HepG2 (cell line): ENCODE results near the gene ANO9. TPM values are rescaled to one million over a fixed set of nuclear protein-coding genes. Genes with fewer than 3 reads are reported as not detected.

Source experiments
- SUZ12 ChIP-seq: fragments of 150-350 bp; IDR thresholded peaks from 2 replicates; pipeline ENCODE4 v1.6.1; 2014; ENCODE audit warnings: low read depth, low read length
- ZNF329 ChIP-seq: sonication (generic); formaldehyde crosslinking; IDR thresholded peaks from 2 replicates; pipeline ENCODE4 v1.9.0; 2021; ENCODE audit warnings: low read depth, mild to moderate bottlenecking, missing genetic modification reagents
- ZNF678 ChIP-seq: sonication (generic); formaldehyde crosslinking; IDR thresholded peaks from 2 replicates; pipeline ENCODE4 v1.4.0; 2020; ENCODE audit warnings: mild to moderate bottlenecking, missing genetic modification reagents
- polyA plus RNA-seq, 8 experiments: library from polyadenylated mRNA; depleted of rRNA in 3 of 8; stranded (reverse) in 7 of 8; unstranded in 1 of 8; fragments of >200 nt; fragmentation: Illumina TruSeq in 4 of 8; extraction: Trizol in 4 of 8; gene quantifications; 2 replicates each; pipeline versions ENCODE4 v1.2.1 to v1.2.3, GENCODE V29; 2011 to 2016; ENCODE audit warnings: low read depth in 4 of 8, missing spikeins in 1 of 8, mixed read lengths in 1 of 8; ENCODE audit not compliant: insufficient read depth in 1 of 8
- total RNA-seq, 5 experiments: library from RNA; depleted of rRNA; stranded (reverse); fragments of >200 nt; fragmentation: Illumina TruSeq; extraction: Trizol; gene quantifications; 2 replicates each; pipeline ENCODE4 v1.2.3, GENCODE V29; 2016; ENCODE audit warnings: low read depth in 1 of 5
- TF ChIP-seq, protein P1 (sequence below), 2 experiments: fragments of 450-650 bp in 1 of 2; sonication (generic) in 1 of 2; formaldehyde crosslinking in 1 of 2; IDR thresholded peaks; 2 replicates each; pipeline versions ENCODE4 v1.6.1 to v1.8.0; 2016 to 2022; ENCODE audit warnings: antibody characterized with exemption in 1 of 2, mild to moderate bottlenecking in 1 of 2, missing genetic modification reagents in 1 of 2
- TF ChIP-seq, protein P2 (sequence below): sonication (generic); formaldehyde crosslinking; IDR thresholded peaks from 2 replicates; pipeline ENCODE4 v1.4.0; 2020; ENCODE audit warnings: mild to moderate bottlenecking, missing genetic modification reagents

Gene ANO9
- total and polyA plus RNA-seq, 2 of the 13 experiments (the other 11 are each of a cell fraction or from before 2014, with no cell fraction given) = 8.9 to 14.3 TPM

DNA sequence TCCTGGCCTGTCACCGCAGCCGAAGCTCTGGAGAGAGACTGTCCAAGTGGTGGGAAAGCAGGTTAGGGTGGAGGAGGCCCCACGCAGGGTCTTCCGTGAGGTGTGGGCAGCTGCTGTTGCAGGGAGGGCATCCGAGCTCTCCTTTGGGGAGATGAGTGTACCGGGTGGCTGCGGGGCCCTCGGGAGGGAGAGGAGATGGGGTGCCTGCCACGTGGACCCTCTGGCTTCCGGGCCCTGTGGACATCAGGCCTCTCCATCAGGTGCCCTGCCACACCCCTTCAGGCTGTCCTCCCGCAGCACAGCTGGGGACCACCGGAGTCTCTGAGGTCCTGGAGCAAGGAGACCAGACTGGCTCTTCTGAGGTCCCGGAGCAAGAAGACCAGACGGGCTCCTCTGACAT lies 9.9 kb upstream of the ANO9 start (continued):
- TF ChIP-seq, protein P1, sequence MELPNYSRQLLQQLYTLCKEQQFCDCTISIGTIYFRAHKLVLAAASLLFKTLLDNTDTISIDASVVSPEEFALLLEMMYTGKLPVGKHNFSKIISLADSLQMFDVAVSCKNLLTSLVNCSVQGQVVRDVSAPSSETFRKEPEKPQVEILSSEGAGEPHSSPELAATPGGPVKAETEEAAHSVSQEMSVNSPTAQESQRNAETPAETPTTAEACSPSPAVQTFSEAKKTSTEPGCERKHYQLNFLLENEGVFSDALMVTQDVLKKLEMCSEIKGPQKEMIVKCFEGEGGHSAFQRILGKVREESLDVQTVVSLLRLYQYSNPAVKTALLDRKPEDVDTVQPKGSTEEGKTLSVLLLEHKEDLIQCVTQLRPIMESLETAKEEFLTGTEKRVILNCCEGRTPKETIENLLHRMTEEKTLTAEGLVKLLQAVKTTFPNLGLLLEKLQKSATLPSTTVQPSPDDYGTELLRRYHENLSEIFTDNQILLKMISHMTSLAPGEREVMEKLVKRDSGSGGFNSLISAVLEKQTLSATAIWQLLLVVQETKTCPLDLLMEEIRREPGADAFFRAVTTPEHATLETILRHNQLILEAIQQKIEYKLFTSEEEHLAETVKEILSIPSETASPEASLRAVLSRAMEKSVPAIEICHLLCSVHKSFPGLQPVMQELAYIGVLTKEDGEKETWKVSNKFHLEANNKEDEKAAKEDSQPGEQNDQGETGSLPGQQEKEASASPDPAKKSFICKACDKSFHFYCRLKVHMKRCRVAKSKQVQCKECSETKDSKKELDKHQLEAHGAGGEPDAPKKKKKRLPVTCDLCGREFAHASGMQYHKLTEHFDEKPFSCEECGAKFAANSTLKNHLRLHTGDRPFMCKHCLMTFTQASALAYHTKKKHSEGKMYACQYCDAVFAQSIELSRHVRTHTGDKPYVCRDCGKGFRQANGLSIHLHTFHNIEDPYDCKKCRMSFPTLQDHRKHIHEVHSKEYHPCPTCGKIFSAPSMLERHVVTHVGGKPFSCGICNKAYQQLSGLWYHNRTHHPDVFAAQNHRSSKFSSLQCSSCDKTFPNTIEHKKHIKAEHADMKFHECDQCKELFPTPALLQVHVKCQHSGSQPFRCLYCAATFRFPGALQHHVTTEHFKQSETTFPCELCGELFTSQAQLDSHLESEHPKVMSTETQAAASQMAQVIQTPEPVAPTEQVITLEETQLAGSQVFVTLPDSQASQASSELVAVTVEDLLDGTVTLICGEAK (IDR thresholded peaks at IDR 0.05) = no peak
- TF ChIP-seq, protein P1 (CRISPR knock-in tag; IDR thresholded peaks at IDR 0.05) = no peak
- TF ChIP-seq ZNF329 (CRISPR knock-in tag) = no peak
- TF ChIP-seq, protein P2, sequence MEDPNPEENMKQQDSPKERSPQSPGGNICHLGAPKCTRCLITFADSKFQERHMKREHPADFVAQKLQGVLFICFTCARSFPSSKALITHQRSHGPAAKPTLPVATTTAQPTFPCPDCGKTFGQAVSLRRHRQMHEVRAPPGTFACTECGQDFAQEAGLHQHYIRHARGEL (CRISPR knock-in tag) = no peak
- no peak for TF ChIP-seq ZNF678
- TF ChIP-seq SUZ12 = no peak
